ENCODE results near the gene FBXL2.

The FBXL2 gene

DNA sequence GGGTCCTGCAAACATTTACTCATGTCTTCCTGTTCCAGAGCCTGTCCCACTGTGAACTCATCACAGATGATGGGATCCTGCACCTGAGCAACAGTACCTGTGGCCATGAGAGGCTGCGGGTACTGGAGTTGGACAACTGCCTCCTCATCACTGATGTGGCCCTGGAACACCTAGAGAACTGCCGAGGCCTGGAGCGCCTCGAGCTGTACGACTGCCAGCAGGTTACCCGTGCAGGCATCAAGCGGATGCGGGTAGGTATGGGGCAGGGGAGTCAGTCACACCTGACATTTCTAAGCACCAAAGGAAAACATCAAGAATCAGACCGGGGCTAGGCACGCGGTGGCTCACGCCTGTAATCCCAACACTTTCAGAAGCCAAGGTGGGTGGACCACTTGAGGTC, 106.7 kb downstream of the FBXL2 start:
- Histone ChIP-seq H3K9me2 (ENCODE audit: low read depth, low read length) (no peaks in the 10 kb centered on the region), H3K4me2 (ENCODE audit: low read length) (no peak overlapping the region), H3F3A (ENCODE audit: insufficient read depth, low read length) (no peaks in the 10 kb centered on the region), H3K9me3 (ENCODE audit: low read length) (no peaks in the 10 kb centered on the region), H3K36me3 (ENCODE audit: insufficient read depth, low read length) (peaks cover 32% of the 10 kb centered on the region), H2AFZ (ENCODE audit: low read length) (no peak overlapping the region), H3K27ac (ENCODE audit: low read depth, low read length, poor library complexity, severe bottlenecking) (no peak overlapping the region), H4K20me1 (ENCODE audit: insufficient read depth, low read length) (no peaks in the 10 kb centered on the region), H3K4me3 (ENCODE audit: low read depth, low read length, poor library complexity, severe bottlenecking) (no peak overlapping the region), H3K4me1 (ENCODE audit: insufficient read depth, low read length, severe bottlenecking) (no peaks in the 10 kb centered on the region), H3K9ac (ENCODE audit: low read length) (no peak overlapping the region), H3K27me3 (ENCODE audit: insufficient read depth, low read length) (no peaks in the 10 kb centered on the region), H3K79me2 (ENCODE audit: insufficient read depth, low read length) (no peaks in the 10 kb centered on the region)
- no peak for TF ChIP-seq CTCF (IDR thresholded peaks at IDR 0.05; ENCODE audit: low read length)
- no peak for TF ChIP-seq EZH2 (IDR thresholded peaks at IDR 0.05; ENCODE audit: borderline replicate concordance, low read length)

GRCh38 chr3:33385423-33385822, 108.2 kb downstream of the FBXL2 start:
- no peaks in the 10 kb centered on the region for H3K9me2 ChIP-seq (ENCODE audit: low read depth, low read length)
- H3K9ac ChIP-seq (ENCODE audit: low read length) = no peak overlapping the region
- H4K20me1 ChIP-seq (ENCODE audit: insufficient read depth, low read length) = no peaks in the 10 kb centered on the region
- H3K27me3 ChIP-seq (ENCODE audit: insufficient read depth, low read length) = no peaks in the 10 kb centered on the region
- no peaks in the 10 kb centered on the region for H3F3A ChIP-seq (ENCODE audit: insufficient read depth, low read length)
- no peaks in the 10 kb centered on the region for H3K4me1 ChIP-seq (ENCODE audit: insufficient read depth, low read length, severe bottlenecking)
- no peak overlapping the region for H3K27ac ChIP-seq (ENCODE audit: low read depth, low read length, poor library complexity, severe bottlenecking)
- peaks cover 47% of the 10 kb centered on the region for H3K36me3 ChIP-seq (ENCODE audit: insufficient read depth, low read length)
- no peaks in the 10 kb centered on the region for H3K9me3 ChIP-seq (ENCODE audit: low read length)
- no peak overlapping the region for H3K4me3 ChIP-seq (ENCODE audit: low read depth, low read length, poor library complexity, severe bottlenecking)
- H3K79me2 ChIP-seq (ENCODE audit: insufficient read depth, low read length) = no peaks in the 10 kb centered on the region
- H2AFZ ChIP-seq (ENCODE audit: low read length) = no peak overlapping the region
- TF ChIP-seq CTCF (IDR thresholded peaks at IDR 0.05; ENCODE audit: low read length) = no peak
- no peak for TF ChIP-seq EZH2 (IDR thresholded peaks at IDR 0.05; ENCODE audit: borderline replicate concordance, low read length)
- H3K4me2 ChIP-seq (ENCODE audit: low read length) = no peak overlapping the region

GRCh38 chr3:33386631-33387030, 109.4 kb downstream of the FBXL2 start:
- no peak overlapping the region for H3K9ac ChIP-seq (ENCODE audit: low read length)
- no peak overlapping the region for H3K4me2 ChIP-seq (ENCODE audit: low read length)
- no peak overlapping the region for H2AFZ ChIP-seq (ENCODE audit: low read length)
- H3K9me3 ChIP-seq (ENCODE audit: low read length) = no peaks in the 10 kb centered on the region
- no peaks in the 10 kb centered on the region for H3K27me3 ChIP-seq (ENCODE audit: insufficient read depth, low read length)
- no peaks in the 10 kb centered on the region for H3K9me2 ChIP-seq (ENCODE audit: low read depth, low read length)
- no peaks in the 10 kb centered on the region for H3K4me1 ChIP-seq (ENCODE audit: insufficient read depth, low read length, severe bottlenecking)
- H3F3A ChIP-seq (ENCODE audit: insufficient read depth, low read length) = no peaks in the 10 kb centered on the region
- H4K20me1 ChIP-seq (ENCODE audit: insufficient read depth, low read length) = no peaks in the 10 kb centered on the region
- no peak overlapping the region for H3K4me3 ChIP-seq (ENCODE audit: low read depth, low read length, poor library complexity, severe bottlenecking)
- no peaks in the 10 kb centered on the region for H3K79me2 ChIP-seq (ENCODE audit: insufficient read depth, low read length)
- H3K27ac ChIP-seq (ENCODE audit: low read depth, low read length, poor library complexity, severe bottlenecking) = no peak overlapping the region
- H3K36me3 ChIP-seq (ENCODE audit: insufficient read depth, low read length) = peaks cover 59% of the 10 kb centered on the region
- TF ChIP-seq CTCF (IDR thresholded peaks at IDR 0.05; ENCODE audit: low read length) (no peak), EZH2 (IDR thresholded peaks at IDR 0.05; ENCODE audit: borderline replicate concordance, low read length) (no peak)
